ENCODE data around the gene SIGLEC1.

DNA sequence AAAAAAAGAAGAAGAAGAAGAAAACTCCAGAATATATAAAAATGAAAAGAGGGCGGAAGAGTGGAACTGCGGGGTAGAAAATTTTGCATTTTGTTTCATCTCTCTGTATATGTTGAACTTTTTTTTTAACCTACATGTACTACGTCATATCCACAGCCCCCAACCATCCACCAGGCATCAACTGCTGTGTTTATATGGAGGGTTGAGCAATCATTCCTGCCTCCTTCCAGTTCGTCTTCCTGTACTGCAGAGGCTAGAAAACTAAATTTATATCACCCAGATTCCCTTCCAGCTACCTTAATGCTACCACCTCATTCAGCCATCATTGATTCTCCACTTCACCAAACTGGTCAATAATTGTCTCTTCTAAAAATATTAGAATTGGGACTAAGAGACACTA is 9.5 kb upstream of the SIGLEC1 start:
- TF ChIP-seq CTCF (conservative IDR thresholded peaks at IDR 0.05) = no peak
- no peak for TF ChIP-seq EZH2 (IDR thresholded peaks at IDR 0.05; ENCODE audit: low read depth)

Measured in PC-9 (cell line).